DMS153 treated with DMSO at 0.1 percent for 48 hours (cell line): ENCODE measurements around the gene CACNA2D2.

ENCODE experiments used
- DNase-seq: peaks from one replicate; lab custom pipeline; 2025; ENCODE audit not compliant: unreplicated experiment; lab: John Stamatoyannopoulos, UW

CACNA2D2 gene

DNA sequence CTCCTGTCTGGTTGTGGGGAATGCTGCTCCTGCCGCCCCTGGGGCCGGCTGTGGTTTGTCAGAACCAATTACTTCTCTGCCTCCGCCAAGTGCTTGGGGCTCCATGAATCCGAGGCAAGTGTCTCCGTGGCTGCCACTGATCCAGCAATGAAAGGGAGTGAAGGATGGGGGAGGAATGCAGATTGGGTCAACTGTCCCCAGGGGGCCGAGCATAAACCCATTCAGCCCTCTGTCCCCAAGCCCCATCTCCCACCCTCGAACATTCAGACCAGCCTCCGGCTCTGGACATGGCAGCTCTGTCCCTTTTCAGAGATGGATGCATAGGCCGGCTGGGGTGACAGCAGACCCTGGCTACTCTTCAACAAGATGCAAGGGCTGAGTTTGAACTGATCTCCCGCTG is 35.5 kb downstream of the CACNA2D2 start:
- no peak for DNase-seq

DNA sequence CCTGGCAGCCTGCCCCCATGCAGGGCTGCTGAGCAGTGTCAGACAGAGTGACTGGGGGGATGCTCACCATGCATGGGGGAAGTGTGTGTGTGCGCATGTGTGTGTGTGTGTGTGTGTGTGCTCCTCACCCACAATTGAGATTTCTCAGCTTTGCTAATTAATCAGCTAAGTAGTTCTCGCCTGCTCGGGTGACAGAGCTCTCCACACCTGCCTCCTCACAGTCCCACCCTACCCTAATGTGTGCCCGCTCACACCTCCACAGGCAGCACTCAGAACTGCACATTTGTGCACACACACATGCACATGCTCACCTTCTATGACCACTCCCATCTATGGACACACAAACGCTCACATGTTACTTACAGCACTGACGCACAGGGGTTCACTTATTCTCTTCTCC is 37.3 kb downstream of the CACNA2D2 start:
- no peak for DNase-seq

DNA sequence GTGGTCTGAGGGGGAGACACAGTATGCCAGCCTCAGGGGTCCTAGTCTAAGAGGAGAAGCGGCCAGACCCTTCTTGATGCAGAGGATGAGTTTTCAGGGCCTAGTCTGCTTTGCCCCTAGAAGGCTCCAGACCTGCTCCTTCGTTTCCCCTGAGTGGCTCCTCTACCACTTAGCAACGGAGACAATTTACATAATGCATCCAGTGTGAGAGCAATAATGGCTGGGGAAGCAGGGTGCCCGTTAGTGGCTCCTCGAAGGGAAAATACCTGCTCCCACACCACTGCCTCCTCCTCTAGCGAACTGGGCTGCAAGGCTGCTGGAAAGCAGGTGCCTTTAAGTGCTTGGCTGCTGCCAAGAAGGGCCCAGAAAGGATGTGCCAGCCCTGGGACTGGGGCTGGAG is 38.9 kb downstream of the CACNA2D2 start:
- DNase-seq, result no peak

DNA sequence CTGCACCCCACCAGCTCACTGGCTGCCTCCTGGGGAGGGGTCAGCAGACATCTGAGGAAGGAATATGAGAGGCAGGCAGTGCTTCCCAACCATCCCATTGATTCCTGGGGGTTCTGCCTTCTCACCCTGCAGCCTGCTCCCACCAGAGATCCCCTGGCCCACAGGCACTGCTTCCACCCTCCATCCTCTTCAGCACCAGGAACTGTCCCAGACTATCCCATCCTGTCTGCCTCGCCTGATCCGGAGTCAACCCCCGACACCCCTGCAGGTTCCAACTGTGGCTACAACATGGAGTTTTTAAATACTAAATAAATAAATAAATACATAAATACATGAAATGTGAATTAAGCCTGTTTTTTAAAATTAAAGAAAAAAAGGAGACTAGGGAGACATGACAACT is 43.6 kb downstream of the CACNA2D2 start:
- DNase-seq, result no peak

DNA sequence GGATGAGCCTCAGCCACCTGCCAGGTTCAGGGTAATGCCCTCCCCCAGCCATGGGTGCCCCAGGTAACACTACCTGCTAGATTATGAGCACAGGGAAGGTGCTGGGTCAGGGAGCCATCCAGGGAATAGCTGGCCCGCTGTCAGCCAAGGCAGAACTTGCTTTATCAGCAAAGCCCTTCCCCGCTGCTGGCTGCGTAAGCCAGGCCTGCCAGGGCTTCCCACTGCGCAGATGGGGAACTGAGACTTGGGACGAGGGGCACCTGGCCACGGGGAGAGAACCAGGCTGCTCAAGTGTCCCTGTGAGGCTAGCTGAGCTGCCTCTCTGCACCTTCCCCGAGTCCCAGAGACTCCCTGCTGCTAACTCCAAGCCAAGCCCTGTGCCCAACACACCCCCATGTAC is 45.4 kb downstream of the CACNA2D2 start:
- no peak for DNase-seq

DNA sequence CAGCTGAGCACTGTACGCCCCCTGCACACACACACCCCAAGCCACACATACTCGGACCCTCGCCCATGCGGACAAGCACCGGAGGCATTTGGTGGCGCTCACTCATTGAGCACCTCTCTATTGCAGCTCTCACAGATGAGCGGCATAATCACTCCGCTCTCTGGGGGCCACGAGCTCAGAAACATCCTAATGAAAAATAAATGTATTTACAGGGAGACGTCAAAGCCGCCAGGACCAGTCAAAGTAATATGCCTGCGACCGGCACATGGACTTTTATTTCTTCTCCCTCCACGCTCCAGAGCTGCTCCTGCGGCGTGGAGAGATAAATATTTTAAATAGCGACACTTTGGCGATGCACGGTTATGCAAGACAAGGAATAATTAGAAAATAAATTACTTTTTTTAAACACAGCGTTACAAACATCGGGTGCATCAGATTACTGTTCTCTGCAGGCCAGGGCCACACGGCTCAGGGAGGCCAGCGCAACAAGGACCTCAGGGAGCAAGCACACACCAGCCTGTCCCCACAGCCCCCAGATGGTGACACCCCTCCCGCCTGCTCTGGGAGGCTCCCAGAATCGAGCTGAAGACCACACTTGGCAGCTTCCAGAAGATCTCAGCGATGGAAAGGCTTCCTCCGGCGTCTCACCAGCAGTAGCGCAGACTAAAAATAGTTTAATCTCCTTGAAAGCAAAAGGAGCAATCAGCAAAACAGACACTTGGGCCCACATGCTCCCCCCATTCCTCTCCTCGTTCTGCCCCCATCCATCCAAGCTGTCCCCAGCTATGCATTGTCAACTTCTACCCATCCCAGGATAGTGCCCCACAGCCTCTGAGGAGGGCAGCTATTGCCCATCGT is 48.0 kb downstream of the CACNA2D2 start:
- DNase-seq, result no peak

DNA sequence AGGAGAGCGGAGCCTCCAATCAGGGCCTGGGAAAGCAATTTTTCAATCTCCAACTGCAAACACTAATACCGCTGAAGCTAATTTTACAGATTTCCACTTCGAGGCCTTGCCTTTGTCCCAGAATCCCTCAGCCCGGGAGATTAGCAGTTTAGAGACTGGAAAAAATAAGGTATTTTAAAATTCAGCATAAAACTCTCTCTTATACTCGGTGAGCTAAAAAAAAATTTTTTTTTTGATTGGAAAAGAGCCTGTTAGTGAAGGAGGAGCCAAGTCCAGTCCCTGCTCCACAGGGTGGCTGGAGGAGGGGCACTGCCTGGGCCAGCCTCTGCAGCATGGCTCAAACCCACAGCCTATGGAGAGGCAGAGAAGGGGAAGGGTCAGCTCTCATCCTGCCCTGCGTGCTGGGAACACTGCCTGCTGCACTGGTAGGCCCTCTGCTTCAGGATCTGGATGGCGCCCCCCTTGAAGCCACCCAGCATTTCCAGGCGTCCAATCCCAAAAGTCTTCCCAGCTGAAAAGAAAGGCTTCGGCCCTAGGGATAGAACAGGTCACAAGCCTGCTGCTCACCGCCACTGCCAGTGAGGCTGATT is 48.9 kb downstream of the CACNA2D2 start:
- DNase-seq, result no peak

DNA sequence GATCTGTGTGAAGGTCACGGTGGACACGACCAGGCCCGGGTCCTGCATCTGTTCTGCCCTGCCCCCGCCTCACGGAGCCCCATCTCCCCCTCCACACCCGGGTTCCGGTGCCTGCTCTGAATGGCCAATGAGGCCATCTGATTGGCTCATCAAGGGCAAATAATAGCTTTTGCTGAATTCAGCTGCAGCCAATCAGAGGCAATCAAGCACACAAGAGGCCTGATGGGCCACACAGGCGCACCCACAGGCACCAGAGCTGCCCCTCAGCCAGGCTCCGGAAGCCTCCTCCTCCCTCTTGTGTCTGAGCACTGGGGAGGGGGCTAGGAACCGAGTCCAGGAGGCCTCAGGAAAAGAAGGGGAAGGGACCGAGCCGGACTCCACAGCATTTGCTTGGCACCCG is 49.5 kb downstream of the CACNA2D2 start:
- DNase-seq, result no peak

DNA sequence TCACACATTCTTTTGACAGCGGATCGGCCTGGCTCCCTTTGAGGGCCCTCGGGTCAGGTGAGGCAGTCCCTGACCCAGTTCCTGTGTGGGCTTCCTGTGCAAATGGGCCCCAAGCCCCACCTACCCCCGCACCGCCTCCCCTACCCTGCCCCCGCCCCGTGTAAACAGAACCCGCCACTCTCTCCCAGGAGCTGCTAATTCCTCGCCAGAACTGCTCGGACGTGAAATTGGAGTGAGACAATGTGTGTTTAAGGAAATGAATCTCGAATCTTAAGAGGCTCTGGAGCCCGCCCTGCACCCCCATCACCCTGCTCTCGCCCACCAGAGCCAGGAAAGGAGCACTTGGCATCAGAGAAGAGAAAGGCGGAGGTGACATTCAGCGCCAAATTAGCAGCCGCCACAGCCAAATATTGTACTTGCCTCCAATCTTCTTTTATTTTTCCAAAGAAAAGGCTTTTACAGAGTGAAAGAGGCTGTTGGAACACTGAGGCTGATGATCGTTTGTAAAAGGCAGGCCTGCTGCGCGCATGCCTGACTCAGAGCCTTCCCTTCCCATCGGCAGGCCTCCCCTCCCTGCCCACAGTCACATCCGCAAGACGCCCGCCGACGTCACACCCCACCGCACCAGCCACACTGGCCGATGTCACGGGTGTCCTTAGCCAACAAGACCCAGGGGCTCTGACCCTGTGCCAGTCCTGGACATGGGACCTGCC is 53.1 kb downstream of the CACNA2D2 start:
- no peak for DNase-seq

DNA sequence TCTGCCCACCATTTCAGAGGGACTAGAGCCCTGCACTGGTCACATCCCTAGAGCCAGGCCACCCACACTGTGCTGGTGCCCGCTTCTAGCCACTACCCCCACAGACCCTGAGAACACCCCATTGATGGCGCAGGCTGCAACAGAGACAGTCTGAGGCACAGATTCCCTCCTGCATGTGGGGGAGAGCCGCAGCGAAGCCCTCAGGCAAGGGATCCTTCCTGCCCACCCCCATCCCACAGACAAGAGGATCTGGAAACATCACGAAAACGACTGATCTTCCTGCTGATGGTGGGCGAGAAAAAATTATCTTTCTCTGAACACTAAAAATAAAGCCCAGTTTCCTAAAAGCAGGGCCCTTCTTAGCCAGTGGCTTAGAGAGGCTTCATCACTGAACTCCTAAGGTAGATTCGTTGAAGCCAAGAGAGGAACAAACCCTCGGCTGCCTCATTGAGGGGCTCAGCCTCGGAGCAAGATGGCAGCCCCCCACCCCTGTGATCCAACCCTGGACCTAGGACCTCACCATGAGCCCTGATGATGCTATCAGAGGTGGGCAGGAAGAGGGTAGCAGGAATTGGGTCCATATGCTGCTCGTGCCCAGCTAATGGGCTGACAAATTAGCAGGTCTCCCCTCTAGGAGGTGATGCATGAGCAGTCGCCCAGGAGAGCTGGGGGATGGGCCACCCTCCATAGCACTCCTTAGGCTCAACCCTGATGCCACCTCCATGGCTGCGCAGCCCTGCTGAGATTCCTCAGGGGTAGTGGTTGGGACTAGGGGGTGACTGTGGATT is 54.5 kb downstream of the CACNA2D2 start:
- DNase-seq, result no peak

DNA sequence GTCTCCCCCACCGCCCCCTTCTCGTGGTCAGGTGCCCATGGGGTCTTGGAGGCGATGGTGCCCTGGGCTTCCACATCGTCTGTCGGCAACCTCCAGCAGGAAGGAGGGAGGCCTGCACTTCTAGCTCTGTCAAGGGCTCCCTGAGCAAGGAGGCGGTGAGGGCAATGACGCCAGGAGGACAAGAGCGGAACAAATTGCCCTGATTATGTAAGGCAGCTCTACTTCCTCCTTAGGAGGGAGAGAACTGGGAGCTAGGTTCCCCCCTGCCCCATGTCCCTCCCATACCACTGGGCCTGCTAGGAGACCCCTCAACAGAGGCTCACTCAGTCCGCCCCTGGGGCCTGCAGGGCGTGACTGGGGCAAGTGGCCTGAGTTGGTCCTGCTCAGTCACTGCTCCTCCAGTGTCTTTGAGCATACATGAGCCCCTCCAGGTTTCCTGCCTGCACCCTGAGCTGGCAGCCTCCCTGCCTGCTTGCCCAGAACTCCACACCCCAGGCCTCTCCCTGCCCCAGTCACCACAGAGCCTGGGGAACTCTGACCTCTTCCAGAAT is 56.1 kb downstream of the CACNA2D2 start:
- no peak for DNase-seq

DNA sequence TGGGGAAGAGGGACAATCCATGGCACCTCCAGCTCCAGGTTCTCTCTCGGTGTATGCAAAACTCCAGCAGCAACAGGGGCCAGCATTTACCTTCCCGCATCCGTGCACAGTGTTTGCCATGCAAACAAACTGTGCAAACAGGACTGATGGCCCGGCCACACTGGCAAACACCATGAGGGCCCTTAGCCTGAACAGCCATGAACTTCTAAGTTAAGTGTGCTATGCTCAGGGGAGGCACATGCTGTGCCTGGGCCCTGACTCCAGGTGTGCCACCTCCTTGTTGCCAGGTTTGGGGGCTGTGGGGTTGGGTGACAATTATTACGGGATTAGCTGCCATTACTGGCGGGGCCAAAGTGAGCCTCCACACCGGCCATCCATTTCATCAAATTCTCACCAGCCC is 57.5 kb downstream of the CACNA2D2 start:
- DNase-seq, result peak; percentile 63

DNA sequence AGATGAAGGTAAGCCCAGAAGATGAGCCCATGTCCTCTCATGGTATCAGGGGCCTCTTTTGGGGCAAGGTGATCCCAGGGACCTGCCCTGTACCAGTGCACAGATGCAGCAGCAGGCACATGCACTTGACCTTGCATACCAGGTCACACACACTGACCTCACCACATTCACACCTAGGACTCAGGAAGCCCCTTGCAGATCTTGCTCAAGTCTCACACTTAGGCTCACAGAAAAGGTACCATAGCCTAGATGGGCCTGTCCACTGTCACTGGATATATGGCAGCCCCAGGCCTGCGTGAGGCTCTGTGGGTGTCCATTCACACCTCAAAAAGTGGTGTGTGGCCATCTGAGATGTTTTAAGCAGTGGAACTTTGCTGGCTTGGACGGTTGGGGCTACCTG is 58.7 kb downstream of the CACNA2D2 start:
- no peak for DNase-seq

DNA sequence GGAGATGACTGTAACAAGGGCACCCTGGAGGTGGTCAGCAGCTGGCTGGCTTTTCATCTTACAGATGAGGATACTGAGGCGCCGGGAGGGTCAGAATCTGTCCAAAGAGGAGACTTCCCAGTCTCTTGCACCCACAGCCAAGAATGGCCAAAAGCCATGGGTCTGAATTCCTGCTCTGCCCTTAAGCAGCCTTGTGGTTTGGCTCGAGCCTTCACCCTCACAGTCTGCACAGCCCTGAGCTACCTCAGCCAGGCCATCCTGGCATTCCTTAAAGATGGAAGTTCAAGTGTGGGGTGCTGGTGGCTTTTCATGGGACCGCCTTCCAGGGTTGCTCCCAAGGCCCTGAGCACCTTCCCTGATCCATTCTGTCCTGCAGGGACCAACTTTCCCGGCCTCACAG is 59.2 kb downstream of the CACNA2D2 start:
- DNase-seq, result no peak

DNA sequence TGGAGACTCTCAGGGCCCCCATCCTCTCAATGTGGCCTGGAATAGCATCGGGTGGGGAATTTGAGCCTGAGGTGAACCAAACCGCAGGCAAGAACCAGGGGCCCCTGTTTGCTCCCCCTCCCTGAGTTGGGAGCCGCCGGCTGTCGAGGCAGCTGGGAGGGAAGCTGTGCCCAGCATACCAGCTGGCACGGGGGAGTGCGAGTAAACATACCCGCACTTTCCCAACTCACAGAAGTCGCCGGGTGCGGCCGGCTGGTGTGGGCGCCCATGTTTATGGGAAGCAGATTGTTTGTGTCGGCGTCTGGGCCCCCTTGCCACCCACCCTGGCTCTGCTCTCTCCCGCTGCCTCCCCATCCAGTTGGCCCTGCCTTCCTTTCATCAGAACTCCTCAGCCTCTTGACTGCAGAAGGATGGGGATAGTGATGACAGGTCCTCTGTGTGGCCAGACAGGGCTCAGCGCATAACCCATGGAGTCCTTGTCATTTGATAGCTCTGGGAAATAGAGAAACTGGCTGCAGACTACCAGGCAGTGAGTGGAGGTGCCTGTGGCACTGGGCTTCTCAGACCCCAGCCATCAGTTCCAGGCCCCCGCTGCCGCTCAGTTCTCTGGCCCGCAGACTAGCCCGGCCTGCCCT is 60.4 kb downstream of the CACNA2D2 start:
- peak; percentile 7 for DNase-seq

DNA sequence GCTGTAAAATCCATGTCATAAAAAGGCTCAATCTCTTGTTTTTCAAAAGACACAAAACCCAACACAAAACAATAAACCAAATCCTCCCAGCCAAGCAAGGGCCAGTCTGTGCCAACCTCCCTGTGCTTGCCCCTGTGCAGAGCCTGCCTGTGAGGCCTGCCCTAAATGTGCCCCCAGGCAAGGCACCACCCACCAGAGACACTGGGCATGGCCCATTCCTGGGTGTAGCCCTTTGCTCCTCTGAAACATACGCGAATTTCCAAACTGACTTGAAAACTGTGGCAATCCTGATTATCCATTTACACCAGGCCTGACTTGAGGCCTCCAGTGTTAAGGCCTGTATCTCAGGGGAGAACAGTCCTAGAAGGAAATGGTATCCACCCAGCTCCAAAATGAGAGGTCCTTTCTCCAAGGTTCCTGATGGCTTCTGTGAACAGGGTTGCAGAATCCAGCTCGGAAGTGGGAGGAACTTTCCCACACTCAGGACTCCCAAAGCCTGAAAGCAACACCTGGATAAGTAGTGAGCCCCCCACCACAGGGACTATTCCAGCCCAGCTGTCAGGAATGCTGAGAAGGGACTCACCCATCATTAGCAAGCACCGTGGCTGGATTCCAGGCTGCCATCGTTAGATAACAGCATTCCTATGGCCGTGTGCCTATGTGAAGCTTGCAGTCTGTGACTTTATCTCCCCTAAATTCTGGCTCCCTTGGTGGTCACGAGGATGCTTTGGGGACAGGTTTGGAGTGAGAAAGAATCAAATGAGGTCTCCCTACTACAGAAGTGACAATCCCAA is 61.8 kb downstream of the CACNA2D2 start:
- no peak for DNase-seq

DNA sequence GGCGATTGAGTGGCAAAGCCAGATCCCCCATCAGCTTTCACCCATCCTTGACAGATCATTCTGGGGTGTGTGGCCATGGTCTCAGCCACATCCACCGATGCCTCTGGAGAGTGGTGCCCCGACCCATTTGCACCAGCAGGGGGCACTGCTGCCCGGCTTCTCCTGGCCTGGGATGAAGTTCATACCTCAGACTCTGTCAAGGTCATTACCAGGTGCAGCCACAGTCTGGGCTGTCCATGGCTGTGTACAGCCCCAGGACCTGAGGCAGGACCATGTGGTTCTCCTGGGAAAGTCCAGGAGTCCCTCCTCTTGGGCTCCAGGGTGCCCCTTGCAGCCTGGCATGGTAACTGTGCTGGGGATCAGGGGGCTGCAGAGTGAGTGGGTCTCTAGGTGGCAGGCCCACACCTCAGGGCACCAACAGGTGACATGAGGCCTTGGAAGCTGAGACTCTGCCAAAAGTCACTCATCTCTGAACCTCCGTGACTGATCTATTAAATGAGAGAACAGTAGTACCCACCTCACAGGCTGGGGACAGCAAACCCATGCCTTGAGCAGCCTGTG is 67.2 kb downstream of the CACNA2D2 start:
- peak; percentile 2 for DNase-seq

DNA sequence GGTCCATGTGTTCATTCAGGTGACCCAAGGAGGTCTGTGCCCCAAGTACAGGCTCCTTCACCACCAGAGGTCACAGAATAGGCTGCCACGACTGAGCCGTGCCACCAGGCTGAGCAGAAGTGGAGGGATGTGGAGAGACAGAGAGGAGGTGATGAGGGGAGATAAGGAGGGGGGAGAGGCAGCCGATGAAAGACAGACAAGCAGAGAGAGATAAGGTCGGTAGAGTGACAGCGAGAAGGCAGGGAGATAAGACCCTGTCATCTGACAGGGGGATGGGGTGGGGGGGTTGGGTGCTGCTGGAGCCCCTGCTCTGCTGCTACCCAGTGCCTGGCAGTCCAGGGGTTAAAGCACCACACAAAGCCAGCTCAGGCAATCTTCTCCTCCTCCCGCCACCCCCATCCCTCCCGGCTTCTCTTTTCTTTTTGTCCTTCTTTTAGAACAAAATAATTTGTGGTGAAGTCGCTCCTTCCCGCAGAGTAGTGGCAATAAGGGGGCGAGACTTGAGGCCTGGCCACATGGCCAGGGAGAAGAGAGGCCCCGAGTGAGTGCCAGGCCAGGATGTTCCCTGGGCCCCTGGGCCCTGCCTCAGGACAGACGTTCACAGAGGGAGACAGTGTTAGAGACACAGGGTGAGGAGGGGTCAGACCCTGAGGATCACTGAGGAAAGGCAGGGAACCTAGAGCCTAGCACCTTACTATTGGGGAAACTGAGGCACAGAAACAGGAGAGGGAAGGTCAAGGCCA is 67.9 kb downstream of the CACNA2D2 start:
- DNase-seq, result no peak

DNA sequence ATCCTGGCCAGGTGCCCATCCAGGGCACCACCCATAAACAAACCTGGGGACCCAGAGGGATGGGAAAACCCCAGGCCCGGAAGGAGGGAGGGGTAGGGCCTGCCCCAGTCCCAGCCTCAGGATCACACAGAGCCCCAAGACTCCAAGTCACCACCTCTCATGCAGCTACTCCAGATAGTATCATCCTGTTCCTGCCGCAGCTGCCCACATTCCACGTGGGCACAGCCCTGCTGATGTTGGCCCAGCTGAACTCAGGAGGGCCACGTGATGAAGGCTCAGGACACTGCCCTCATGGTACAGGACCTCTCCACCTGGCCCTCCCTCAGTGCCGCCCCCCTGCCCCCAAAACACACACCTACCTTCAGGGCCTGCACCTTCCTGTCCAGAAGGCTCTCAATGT is 69.5 kb downstream of the CACNA2D2 start:
- DNase-seq, result no peak
